A549 (cell line): ENCODE measurements around the gene FAM170B. TPM values are rescaled to one million over a fixed set of nuclear protein-coding genes. Genes with fewer than 3 reads are reported as not detected.
A peak's percentile ranks its signal among the peaks of the same experiment; 100 is the strongest.

Experiments
- ATAC-seq, 2 experiments: fragments of 200-7000 bp in 1 of 2; fragments of >200 bp in 1 of 2; cut with Nextera tagmentation in 1 of 2; cut with Tn5 transposase in 1 of 2; 3 replicates each; pipeline versions ENCODE4 v1.8.0 to v1.9.1; 2018 to 2020; ENCODE audit warnings: mild to moderate bottlenecking in 1 of 2, moderate library complexity in 1 of 2
- CTCF ChIA-PET: fragments of 300-600 bp; sonication (Branson Sonifier 250); formaldehyde crosslinking; extraction: SDS; loops from one replicate; lab custom pipeline; 2021; ENCODE audit warnings: antibody characterized with exemption, inconsistent platforms; lab: Yijun Ruan, JAX
- POLR2A ChIA-PET: fragments of 350-600 bp; formaldehyde crosslinking; extraction: SDS; loops from one replicate; lab custom pipeline; 2021; ENCODE audit warnings: antibody characterized with exemption, inconsistent platforms; lab: Yijun Ruan, JAX
- DNase-seq, 2 experiments: peaks; one replicate each; pipeline versions ENCODE4 v3.0.0 to v3.0.0-alpha.2; 2011 to 2016; ENCODE audit warnings: low read depth in 1 of 2, low spot score in 1 of 2
- FAIRE-seq: peaks from 2 replicates; lab custom pipeline; 2011; peaks lifted over from hg19 to GRCh38; lab: Jason Lieb, UNC
- H3K27ac ChIP-seq, 2 experiments: fragments of >200 bp; sonication (Bioruptor Twin); formaldehyde crosslinking; 3 replicates each; pipeline ENCODE4 v1.5.1; 2016 to 2017
- H3K4me1 ChIP-seq: fragments of >200 bp; sonication (Bioruptor Twin); formaldehyde crosslinking; 3 replicates; pipeline ENCODE4 v1.6.1; 2016
- H3K4me2 ChIP-seq: fragments of >200 bp; sonication (Bioruptor Twin); formaldehyde crosslinking; 3 replicates; pipeline ENCODE4 v1.6.1; 2016
- H3K4me3 ChIP-seq: fragments of >200 bp; sonication (Bioruptor Twin); formaldehyde crosslinking; 3 replicates; pipeline ENCODE4 v1.5.1; 2016
- H3K9me3 ChIP-seq: fragments of >200 bp; sonication (Bioruptor Twin); formaldehyde crosslinking; 3 replicates; pipeline ENCODE4 v1.6.1; 2016
- BCL3 ChIP-seq: fragments of >200 bp; sonication (Bioruptor Twin); formaldehyde crosslinking; IDR thresholded peaks from 3 replicates; pipeline ENCODE4 v1.6.1; 2016
- CBX2 ChIP-seq: fragments of 200-600 bp; sonication (generic); IDR thresholded peaks from 2 replicates; pipeline ENCODE4 v1.6.1; 2016; ENCODE audit warnings: low read depth, mild to moderate bottlenecking, borderline replicate concordance
- CHD2 ChIP-seq: fragments of 150-350 bp; IDR thresholded peaks from 2 replicates; pipeline ENCODE4 v1.6.1; 2014; ENCODE audit warnings: low read length; ENCODE audit not compliant: partially characterized antibody
- E2F6 ChIP-seq: IDR thresholded peaks from 2 replicates; pipeline ENCODE4 v1.6.1; 2012; ENCODE audit warnings: low read depth, borderline replicate concordance
- FOSB ChIP-seq: fragments of 250-450 bp; sonication (Bioruptor Pico); IDR thresholded peaks from 2 replicates; pipeline ENCODE4 v1.5.0; 2020; ENCODE audit warnings: mild to moderate bottlenecking, moderate library complexity
- HDAC2 ChIP-seq: fragments of 200-600 bp; sonication (generic); IDR thresholded peaks from 2 replicates; pipeline ENCODE4 v1.6.1; 2016
- HEYL ChIP-seq: fragments of 250-450 bp; sonication (Bioruptor Pico); IDR thresholded peaks from 2 replicates; pipeline ENCODE4 v1.8.0; 2021; ENCODE audit warnings: mild to moderate bottlenecking, moderate library complexity
- HMGXB4 ChIP-seq: fragments of 250-450 bp; sonication (Bioruptor Pico); IDR thresholded peaks from 2 replicates; pipeline ENCODE4 v1.5.0; 2021; ENCODE audit warnings: mild to moderate bottlenecking, moderate library complexity, borderline replicate concordance
- HOXA7 ChIP-seq: fragments of 250-450 bp; sonication (Bioruptor Pico); IDR thresholded peaks from 2 replicates; pipeline ENCODE4 v1.5.0; 2020; ENCODE audit warnings: mild to moderate bottlenecking, moderate library complexity
- MAFK ChIP-seq: fragments of 450-650 bp; IDR thresholded peaks from 2 replicates; pipeline ENCODE4 v1.6.1; 2014; ENCODE audit not compliant: partially characterized antibody
- MAX ChIP-seq: IDR thresholded peaks from 2 replicates; pipeline ENCODE4 v1.6.1; 2012
- MYC ChIP-seq: IDR thresholded peaks from 2 replicates; pipeline ENCODE4 v1.6.1; 2012; ENCODE audit warnings: mild to moderate bottlenecking, inconsistent platforms, low read length, improper control_type of control experiment, borderline replicate concordance
- PHF8 ChIP-seq: fragments of 200-600 bp; sonication (generic); IDR thresholded peaks from 2 replicates; pipeline ENCODE4 v1.6.1; 2016; ENCODE audit warnings: low read depth, mild to moderate bottlenecking, antibody characterized with exemption, moderate library complexity, borderline replicate concordance
- RARB ChIP-seq: fragments of 250-450 bp; sonication (Bioruptor Pico); IDR thresholded peaks from 2 replicates; pipeline ENCODE4 v1.8.0; 2021; ENCODE audit warnings: mild to moderate bottlenecking, moderate library complexity
- RCOR1 ChIP-seq: fragments of 150-350 bp; IDR thresholded peaks from 2 replicates; pipeline ENCODE4 v1.6.1; 2014; ENCODE audit warnings: antibody characterized with exemption, low read length, low read depth
- REST ChIP-seq: fragments of 200-600 bp; sonication (generic); IDR thresholded peaks from 2 replicates; pipeline ENCODE4 v1.6.1; 2016; ENCODE audit warnings: antibody characterized with exemption, mild to moderate bottlenecking, moderate library complexity
- SREBF2 ChIP-seq: fragments of 450-650 bp; IDR thresholded peaks from 2 replicates; pipeline ENCODE4 v1.6.1; 2014; ENCODE audit warnings: mild to moderate bottlenecking, moderate library complexity
- TFCP2L1 ChIP-seq: fragments of 250-450 bp; sonication (Bioruptor Pico); IDR thresholded peaks from 2 replicates; pipeline ENCODE4 v1.5.0; 2021; ENCODE audit warnings: mild to moderate bottlenecking
- TP53 ChIP-seq: fragments of 250-450 bp; sonication (Bioruptor Pico); IDR thresholded peaks from 2 replicates; pipeline ENCODE4 v1.5.0; 2021; ENCODE audit warnings: mild to moderate bottlenecking, moderate library complexity
- ZSCAN20 ChIP-seq: fragments of 250-450 bp; sonication (Bioruptor Pico); IDR thresholded peaks from 2 replicates; pipeline ENCODE4 v1.8.0; 2022; ENCODE audit warnings: mild to moderate bottlenecking, moderate library complexity
- WGBS: methylation state at CpG from one replicate; pipeline ENCODE4 v1.1.6; 2017; ENCODE audit errors: missing lambda C conversion rate; 5-methylcytosine and 5-hydroxymethylcytosine counted together
- polyA plus RNA-seq, 4 experiments: library from polyadenylated mRNA; depleted of rRNA in 3 of 4; stranded (reverse); fragments of >200 nt; fragmentation: RNase III in 1 of 4; extraction: RNeasy Plus Mini Kit Qiagen cat#74134 plus additional on column Dnase treatment in 1 of 4; gene quantifications; 2 replicates in 3 of 4; 3 replicates in 1 of 4; pipeline ENCODE4 v1.2.3, GENCODE V29; 2011 to 2017

The FAM170B gene
- polyA plus RNA-seq, 2 of the 4 experiments (the other 2 are of a cell fraction), result not detected

- H3K27ac ChIP-seq, result peak within 1 kb of the TSS; percentile 50 to 81; a peak in 5 of 6 replicates
- TF ChIP-seq SREBF2 (no peak), ZSCAN20 (CRISPR knock-in tag) (no peak), E2F6 (no peak), BCL3 (no peak), MAFK (no peak), TFCP2L1 (CRISPR knock-in tag) (no peak), HDAC2 (no peak), CHD2 (no peak), HOXA7 (CRISPR knock-in tag) (no peak), FOSB (CRISPR knock-in tag) (no peak)
- WGBS, result 59% methylated on average over 3 of the region's 95 CpGs
- FAIRE-seq (no peak), ATAC-seq (peak; percentile 51 to 55; a peak in 5 of 6 replicates), DNase-seq (no peak)
- H3K4me3 ChIP-seq, result peak within 1 kb of the TSS; percentile 58
- ChIA-PET CTCF (no interaction called here), POLR2A (no interaction called here)
- H3K4me1 ChIP-seq, result no peaks in the 10 kb centered on the region
- no peaks in the 10 kb centered on the region for H3K9me3 ChIP-seq
- H3K4me2 ChIP-seq, result peak within 1 kb of the TSS; percentile 96
These were observed 18.6 kb downstream of the FAM170B start, which contains the start of gene VSTM4 for GRCh38 chr10:49115015-49115795. TSS of gene VSTM4 (minus strand) at chr10:49115522. CDS start at chr10:49115485, 37 bp downstream.

GRCh38 chr10:49114718-49115014 is 19.2 kb downstream of the FAM170B start:
- POLR2A ChIA-PET, result no interaction called here
- FAIRE-seq (no peak), DNase-seq (no peak), ATAC-seq (peak in 1 of 2 experiments; percentile 31; a peak in 3 of 6 replicates)
- 78% methylated on average over 9 of the region's 9 CpGs for WGBS
- Histone ChIP-seq H3K9me3 (no peaks in the 10 kb centered on the region), H3K4me2 (peak overlapping the region; percentile 96), H3K4me1 (no peaks in the 10 kb centered on the region), H3K27ac (peak overlapping the region in 1 of 2 experiments; percentile 81; a peak in 2 of 6 replicates), H3K4me3 (peak overlapping the region; percentile 58)
- CTCF ChIA-PET, result no interaction called here
- TF ChIP-seq PHF8 (no peak), HEYL (CRISPR knock-in tag) (no peak), HOXA7 (CRISPR knock-in tag) (no peak), RARB (CRISPR knock-in tag) (no peak)

GRCh38 chr10:49113741-49114141 is 20.1 kb downstream of the FAM170B start:
- H3K9me3 ChIP-seq, result no peaks in the 10 kb centered on the region
- ATAC-seq, result no peak
- CTCF ChIA-PET, result interaction anchor here (1.3 kb wide), 1 partner anchor 294 kb away, joined by 3 read pairs; no protein-coding TSS in a partner anchor
- FAIRE-seq, result no peak
- POLR2A ChIA-PET, result no interaction called here
- no peaks in the 10 kb centered on the region for H3K4me1 ChIP-seq
- WGBS, result 64% methylated on average over 3 of the region's 3 CpGs
- H3K4me3 ChIP-seq, result no peak overlapping the region
- no peak for TF ChIP-seq RCOR1
- TF ChIP-seq MYC, result no peak
- TF ChIP-seq CBX2, result no peak
- no peak overlapping the region for H3K27ac ChIP-seq
- no peak for DNase-seq
- H3K4me2 ChIP-seq, result no peak overlapping the region

GRCh38 chr10:49112851-49113250 is 21.0 kb downstream of the FAM170B start:
- H3K4me3 ChIP-seq, result no peak overlapping the region
- 8% methylated on average over 3 of the region's 3 CpGs for WGBS
- no peak overlapping the region for H3K4me2 ChIP-seq
- CTCF ChIA-PET, result no interaction called here
- FAIRE-seq, result no peak
- no peak overlapping the region for H3K27ac ChIP-seq
- H3K9me3 ChIP-seq, result no peaks in the 10 kb centered on the region
- POLR2A ChIA-PET, result no interaction called here
- DNase-seq, result no peak
- no peaks in the 10 kb centered on the region for H3K4me1 ChIP-seq
- no peak for ATAC-seq
- TF ChIP-seq TP53 (no peak), ZSCAN20 (CRISPR knock-in tag) (no peak), REST (no peak), MAX (no peak), HMGXB4 (no peak), HDAC2 (no peak), E2F6 (no peak)
